K562 (cell line): ENCODE data around the gene SLC6A8. TPM values are rescaled to one million over a fixed set of nuclear protein-coding genes. Genes with fewer than 3 reads are reported as not detected.
A peak's percentile ranks its signal among the peaks of the same experiment; 100 is the strongest.

Experiments
- ATAC-seq: fragments of 200-7000 bp; cut with Tn5 transposase; 3 replicates; pipeline ENCODE4 v1.9.1; 2020; ENCODE audit warnings: moderate library complexity
- BruUV-seq: library from RNA; stranded (reverse); fragments of 400-500 nt; replicated peaks from 2 replicates; lab custom pipeline; 2021; lab: Mats Ljungman, UMichigan
- CTCF ChIA-PET: fragments of 300-600 bp; formaldehyde crosslinking; extraction: SDS; loops from one replicate; lab custom pipeline; 2021; ENCODE audit warnings: low intra/inter-chr PET ratio; lab: Yijun Ruan, JAX
- POLR2A ChIA-PET: fragments of 300-600, 350-650 bp; sonication (Branson Sonifier 250); formaldehyde crosslinking; extraction: SDS; loops from one replicate; lab custom pipeline; 2021; ENCODE audit warnings: antibody characterized with exemption, inconsistent platforms; lab: Yijun Ruan, JAX
- DNase-seq, 4 experiments: peaks; one replicate each; pipeline versions ENCODE4 v3.0.0 to v3.0.0-alpha.2; 2011 to 2018; ENCODE audit warnings: low spot score in 3 of 4, mixed read lengths in 3 of 4; ENCODE audit errors: extremely low read depth in 1 of 4
- FAIRE-seq: peaks from 2 replicates; lab custom pipeline; 2011; peaks lifted over from hg19 to GRCh38; lab: Jason Lieb, UNC
- H2AFZ ChIP-seq: 2 replicates; pipeline ENCODE4 v1.6.0; 2011; ENCODE audit warnings: low read depth, low read length, control low read depth, inconsistent platforms
- H3K27ac ChIP-seq: fragments of 200-600 bp; 3 replicates; pipeline ENCODE4 v1.8.0; 2011; ENCODE audit warnings: low read depth, mild to moderate bottlenecking, control low read depth, inconsistent platforms, low read length, moderate library complexity, mixed read lengths; ENCODE audit errors: extremely low read depth
- H3K27me3 ChIP-seq, 2 experiments: fragments of 300-600 bp in 1 of 2; 2 replicates in 1 of 2; 3 replicates in 1 of 2; pipeline versions ENCODE4 v1.6.0 to v1.8.0; 2011; ENCODE audit warnings: inconsistent platforms in 2 of 2, low read length in 2 of 2, mild to moderate bottlenecking in 1 of 2, mixed read lengths in 1 of 2, moderate library complexity in 1 of 2; ENCODE audit not compliant: control insufficient read depth in 2 of 2, insufficient read depth in 2 of 2
- H3K36me3 ChIP-seq: fragments of 300-600 bp; 3 replicates; pipeline ENCODE4 v1.8.0; 2011; ENCODE audit warnings: mild to moderate bottlenecking, low read length, inconsistent platforms; ENCODE audit not compliant: control insufficient read depth, insufficient read depth
- H3K4me1 ChIP-seq, 2 experiments: fragments of 200-600 bp in 1 of 2; replicated peaks in 1 of 2; 2 replicates in 1 of 2; 3 replicates in 1 of 2; pipeline versions ENCODE4 v1.5.1 to v1.8.0; 2011; ENCODE audit warnings: inconsistent platforms in 2 of 2, low read length in 2 of 2, mild to moderate bottlenecking in 1 of 2, mixed read lengths in 1 of 2, moderate library complexity in 1 of 2; ENCODE audit not compliant: control insufficient read depth in 2 of 2, insufficient read depth in 2 of 2
- H3K4me2 ChIP-seq: 2 replicates; pipeline ENCODE4 v1.6.1; 2011; ENCODE audit warnings: low read length, control low read depth, inconsistent platforms, mixed read lengths; ENCODE audit not compliant: insufficient read depth
- H3K4me3 ChIP-seq: fragments of 200-600 bp; sonication (generic), shearing (Covaris generic); 2 replicates; pipeline ENCODE4 v1.5.1; 2016; ENCODE audit warnings: control low read depth, inconsistent platforms
- H3K79me2 ChIP-seq: fragments of 200-600 bp; 3 replicates; pipeline ENCODE4 v1.8.0; 2011; ENCODE audit warnings: low read length, inconsistent platforms; ENCODE audit not compliant: control insufficient read depth, insufficient read depth
- H3K9ac ChIP-seq, 2 experiments: 2 replicates each; pipeline versions ENCODE4 v1.6.0 to v1.6.1; 2011; ENCODE audit warnings: low read depth in 2 of 2, low read length in 2 of 2, control low read depth in 1 of 2, inconsistent platforms in 1 of 2, mild to moderate bottlenecking in 1 of 2, mixed read lengths in 1 of 2; ENCODE audit not compliant: insufficient read depth in 1 of 2
- H3K9me1 ChIP-seq: one replicate; pipeline ENCODE4 v1.6.0; 2011; ENCODE audit warnings: inconsistent platforms, mild to moderate bottlenecking, low read length, moderate library complexity; ENCODE audit not compliant: control insufficient read depth, insufficient read depth
- H3K9me3 ChIP-seq: replicated peaks from 2 replicates; pipeline ENCODE4 v1.5.1; 2011; ENCODE audit warnings: low read depth, low read length, inconsistent platforms; ENCODE audit not compliant: control insufficient read depth, insufficient read depth
- H4K20me1 ChIP-seq: replicated peaks from 2 replicates; pipeline ENCODE4 v1.6.1; 2011; ENCODE audit warnings: low read length, inconsistent platforms, mixed read lengths; ENCODE audit not compliant: control insufficient read depth, insufficient read depth
- ATF1 ChIP-seq, 2 experiments: fragments of 450-650 bp in 1 of 2; IDR thresholded peaks; 2 replicates each; pipeline ENCODE4 v1.6.1; 2016; ENCODE audit warnings: missing compliant biosample characterization in 1 of 2, missing genetic modification characterization in 1 of 2
- FOXJ2 ChIP-seq: fragments of 200-800 bp; sonication (Bioruptor generic); IDR thresholded peaks from 2 replicates; pipeline ENCODE4 v1.6.1; 2016; ENCODE audit warnings: missing genetic modification characterization, missing compliant biosample characterization
- JUND ChIP-seq, 2 experiments: IDR thresholded peaks; 2 replicates in 1 of 2; 3 replicates in 1 of 2; pipeline ENCODE4 v1.6.1; 2011; ENCODE audit warnings: borderline replicate concordance in 2 of 2, low read depth in 2 of 2, low read length in 2 of 2, improper control_type of control experiment in 1 of 2, missing biosample characterization in 1 of 2, missing genetic modification characterization in 1 of 2, missing genetic modification reagents in 1 of 2
- POLR2A ChIP-seq: fragments of 450-650 bp; conservative IDR thresholded peaks from 2 replicates; pipeline ENCODE4 v1.6.1; 2016
- PYGO2 ChIP-seq: fragments of 450-650 bp; IDR thresholded peaks from 2 replicates; pipeline ENCODE4 v1.6.1; 2016; ENCODE audit warnings: mild to moderate bottlenecking, missing genetic modification characterization, moderate library complexity, missing compliant biosample characterization
- RBM34 ChIP-seq: fragments of 200-400 bp; formaldehyde crosslinking; IDR thresholded peaks from 2 replicates; pipeline ENCODE4 v1.6.1; 2018; ENCODE audit warnings: low read length, borderline replicate concordance; ENCODE audit not compliant: insufficient read depth
- SAFB2 ChIP-seq: fragments of 200-400 bp; formaldehyde crosslinking; IDR thresholded peaks from 2 replicates; pipeline ENCODE4 v1.6.1; 2018; ENCODE audit warnings: borderline replicate concordance, low read length, low read depth, moderate library complexity; ENCODE audit not compliant: severe bottlenecking
- SMARCE1 ChIP-seq: fragments of 450-650 bp; IDR thresholded peaks from 2 replicates; pipeline ENCODE4 v1.7.1; 2016; ENCODE audit warnings: mild to moderate bottlenecking
- TAF9B ChIP-seq: fragments of 450-650 bp; IDR thresholded peaks from 2 replicates; pipeline ENCODE4 v1.6.1; 2018; ENCODE audit warnings: mild to moderate bottlenecking; ENCODE audit not compliant: partially characterized antibody
- ZNF77 ChIP-seq: fragments of 250-450 bp; sonication (Bioruptor Pico); IDR thresholded peaks from 2 replicates; pipeline ENCODE4 v1.5.0; 2020
- WGBS: fragments of 100-300 bp; shearing (Covaris generic); methylation state at CpG from one replicate; pipeline ENCODE4 v1.1.6; 2016; ENCODE audit warnings: low coverage, mixed read lengths; ENCODE audit not compliant: insufficient coverage; ENCODE audit errors: missing lambda C conversion rate; 5-methylcytosine and 5-hydroxymethylcytosine counted together
- in situ Hi-C: fragments of 300-500 bp; cut with MboI; formaldehyde crosslinking; loops from 4 replicates; pipeline ENCODE4 v1.15.0; 2018; ENCODE audit warnings: inconsistent platforms, mixed read lengths
- intact Hi-C: fragments of 100-400 bp; cut with micrococcal nuclease; formaldehyde crosslinking; loops from 2 replicates; pipeline ENCODE4 v1.14.2; 2022
- polyA plus RNA-seq, 8 experiments: library from polyadenylated mRNA; depleted of rRNA in 4 of 8; stranded (reverse) in 5 of 8; unstranded in 3 of 8; fragments of >200 nt; fragmentation: Nextera tagmentation in 2 of 8; fragmentation: Illumina TruSeq in 1 of 8; extraction: Ambion mirVana in 2 of 8; extraction: Trizol in 1 of 8; gene quantifications; 2 replicates each; pipeline versions ENCODE4 v1.2.1 to v1.2.3, GENCODE V29; 2011 to 2014; ENCODE audit warnings: inconsistent platforms in 1 of 8, missing spikeins in 1 of 8
- total RNA-seq, 7 experiments: library from RNA; depleted of rRNA in 6 of 7; stranded (reverse); fragments of >200 nt in 6 of 7; fragmentation: Illumina TruSeq in 2 of 7; extraction: Trizol in 2 of 7; gene quantifications; 2 replicates each; pipeline versions ENCODE4 v1.2.1 to v1.2.3, GENCODE V29; 2011 to 2021; ENCODE audit warnings: low replicate concordance in 1 of 7
- TF ChIP-seq, protein P1 (sequence below), 2 experiments: fragments of 450-650 bp; IDR thresholded peaks; 2 replicates each; pipeline ENCODE4 v1.6.1; 2018; ENCODE audit warnings: mild to moderate bottlenecking in 2 of 2, low read depth in 1 of 2; ENCODE audit not compliant: partially characterized antibody in 2 of 2
- TF ChIP-seq, protein P2 (sequence below): fragments of 250-450 bp; sonication (Bioruptor Pico); IDR thresholded peaks from 2 replicates; pipeline ENCODE4 v1.8.0; 2021; ENCODE audit warnings: mild to moderate bottlenecking, moderate library complexity

The SLC6A8 gene
- total and polyA plus RNA-seq, 9 of the 15 experiments (the other 6 are each of a cell fraction or from before 2014, with no cell fraction given) = 0.68 to 144 (median 34.3) TPM

DNA sequence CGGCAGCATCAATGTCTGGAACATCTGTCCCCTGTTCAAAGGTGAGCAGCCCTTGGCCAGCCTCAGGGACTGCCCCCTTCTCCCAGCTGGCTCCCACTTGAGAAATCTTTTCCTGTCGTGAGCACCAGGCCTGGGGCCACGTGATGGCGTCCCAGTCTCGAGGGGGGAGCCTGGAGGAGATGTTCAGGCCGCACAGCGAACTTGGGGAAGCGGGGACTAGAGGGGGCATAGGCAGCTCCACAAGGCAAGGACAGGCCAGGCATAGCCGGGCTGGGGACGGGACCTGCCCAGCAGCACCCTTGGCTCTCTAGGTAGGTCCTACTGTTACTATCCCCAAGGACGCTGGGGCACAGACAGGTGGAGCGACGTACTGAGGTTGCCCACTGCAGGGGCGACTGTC is 2.7 kb downstream of the SLC6A8 start:
- Histone ChIP-seq H3K9ac (peak overlapping the region; percentile 60 to 71; a peak in 2 of 4 replicates), H3K4me2 (peak overlapping the region; percentile 82; the same call in 1 of the 2 replicates), H3K27me3 (no peaks in the 10 kb centered on the region), H4K20me1 (peaks cover 13% of the 10 kb centered on the region), H3K4me3 (peak overlapping the region; percentile 39), H3K36me3 (peaks cover 50% of the 10 kb centered on the region; the same call in 1 of the 3 replicates), H3K79me2 (peaks cover 37% of the 10 kb centered on the region), H3K9me1 (peaks cover 4% of the 10 kb centered on the region), H3K4me1 (peaks cover 16 to 82% of the 10 kb centered on the region in 2 experiments; a peak in 4 of 5 replicates), H3K27ac (no peak overlapping the region; the same call in 2 of the 3 replicates), H3K9me3 (no peaks in the 10 kb centered on the region)
- DNase-seq = no peak
- in situ Hi-C loops = no loop called here
- FAIRE-seq = no peak
- BruUV-seq = no TSS peak
- CTCF ChIA-PET = no interaction called here
- TF ChIP-seq SAFB2 = no peak
- no peak for TF ChIP-seq JUND (IDR thresholded peaks at IDR 0.05; ENCODE audit: borderline replicate concordance, low read depth, low read length)
- no peak for TF ChIP-seq JUND (tag; IDR thresholded peaks at IDR 0.05; ENCODE audit: borderline replicate concordance, low read depth, low read length)
- TF ChIP-seq SMARCE1 = no peak
- TF ChIP-seq, protein P1, sequence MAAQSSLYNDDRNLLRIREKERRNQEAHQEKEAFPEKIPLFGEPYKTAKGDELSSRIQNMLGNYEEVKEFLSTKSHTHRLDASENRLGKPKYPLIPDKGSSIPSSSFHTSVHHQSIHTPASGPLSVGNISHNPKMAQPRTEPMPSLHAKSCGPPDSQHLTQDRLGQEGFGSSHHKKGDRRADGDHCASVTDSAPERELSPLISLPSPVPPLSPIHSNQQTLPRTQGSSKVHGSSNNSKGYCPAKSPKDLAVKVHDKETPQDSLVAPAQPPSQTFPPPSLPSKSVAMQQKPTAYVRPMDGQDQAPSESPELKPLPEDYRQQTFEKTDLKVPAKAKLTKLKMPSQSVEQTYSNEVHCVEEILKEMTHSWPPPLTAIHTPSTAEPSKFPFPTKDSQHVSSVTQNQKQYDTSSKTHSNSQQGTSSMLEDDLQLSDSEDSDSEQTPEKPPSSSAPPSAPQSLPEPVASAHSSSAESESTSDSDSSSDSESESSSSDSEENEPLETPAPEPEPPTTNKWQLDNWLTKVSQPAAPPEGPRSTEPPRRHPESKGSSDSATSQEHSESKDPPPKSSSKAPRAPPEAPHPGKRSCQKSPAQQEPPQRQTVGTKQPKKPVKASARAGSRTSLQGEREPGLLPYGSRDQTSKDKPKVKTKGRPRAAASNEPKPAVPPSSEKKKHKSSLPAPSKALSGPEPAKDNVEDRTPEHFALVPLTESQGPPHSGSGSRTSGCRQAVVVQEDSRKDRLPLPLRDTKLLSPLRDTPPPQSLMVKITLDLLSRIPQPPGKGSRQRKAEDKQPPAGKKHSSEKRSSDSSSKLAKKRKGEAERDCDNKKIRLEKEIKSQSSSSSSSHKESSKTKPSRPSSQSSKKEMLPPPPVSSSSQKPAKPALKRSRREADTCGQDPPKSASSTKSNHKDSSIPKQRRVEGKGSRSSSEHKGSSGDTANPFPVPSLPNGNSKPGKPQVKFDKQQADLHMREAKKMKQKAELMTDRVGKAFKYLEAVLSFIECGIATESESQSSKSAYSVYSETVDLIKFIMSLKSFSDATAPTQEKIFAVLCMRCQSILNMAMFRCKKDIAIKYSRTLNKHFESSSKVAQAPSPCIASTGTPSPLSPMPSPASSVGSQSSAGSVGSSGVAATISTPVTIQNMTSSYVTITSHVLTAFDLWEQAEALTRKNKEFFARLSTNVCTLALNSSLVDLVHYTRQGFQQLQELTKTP (IDR thresholded peaks at IDR 0.05; ENCODE audit: low read depth in 1 of 2, partially characterized antibody in 2 of 2) = no peak
- no peak for TF ChIP-seq FOXJ2 (tag)
- no peak for TF ChIP-seq RBM34
- TF ChIP-seq TAF9B = no peak
- TF ChIP-seq POLR2A = no peak
- TF ChIP-seq, protein P2, sequence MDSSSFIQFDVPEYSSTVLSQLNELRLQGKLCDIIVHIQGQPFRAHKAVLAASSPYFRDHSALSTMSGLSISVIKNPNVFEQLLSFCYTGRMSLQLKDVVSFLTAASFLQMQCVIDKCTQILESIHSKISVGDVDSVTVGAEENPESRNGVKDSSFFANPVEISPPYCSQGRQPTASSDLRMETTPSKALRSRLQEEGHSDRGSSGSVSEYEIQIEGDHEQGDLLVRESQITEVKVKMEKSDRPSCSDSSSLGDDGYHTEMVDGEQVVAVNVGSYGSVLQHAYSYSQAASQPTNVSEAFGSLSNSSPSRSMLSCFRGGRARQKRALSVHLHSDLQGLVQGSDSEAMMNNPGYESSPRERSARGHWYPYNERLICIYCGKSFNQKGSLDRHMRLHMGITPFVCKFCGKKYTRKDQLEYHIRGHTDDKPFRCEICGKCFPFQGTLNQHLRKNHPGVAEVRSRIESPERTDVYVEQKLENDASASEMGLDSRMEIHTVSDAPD (CRISPR knock-in tag) = no peak
- TF ChIP-seq ZNF77 (CRISPR knock-in tag) = no peak
- no peak for TF ChIP-seq ATF1 (CRISPR knock-in tag; IDR thresholded peaks at IDR 0.05)
- no peak for TF ChIP-seq ATF1 (tag; IDR thresholded peaks at IDR 0.05)
- TF ChIP-seq PYGO2 = no peak
- TF ChIP-seq, all 486 proteins: peak for 0
- intact Hi-C loops = no loop called here
- H2AFZ ChIP-seq = no peak overlapping the region
- no peak for ATAC-seq
- POLR2A ChIA-PET = interaction anchor here (0.6 kb wide), 1 partner anchor 98 kb away, joined by 3 read pairs; no protein-coding TSS in a partner anchor
- WGBS = 80% methylated on average over 1 of the region's 14 CpGs
